GM18907 (cell line): ENCODE data around the gene NUP58.

ENCODE experiments used
- ATAC-seq: cut with Tn5 transposase; IDR thresholded peaks from one replicate; pipeline ENCODE4 v1.9.1; 2021; ENCODE audit warnings: mild to moderate bottlenecking, moderate library complexity; ENCODE audit not compliant: unreplicated experiment

NUP58 gene

GRCh38 chr13:25375727-25376358 is 74.4 kb downstream of the NUP58 start:
- no peak for ATAC-seq

GRCh38 chr13:25377244-25377962 is 76.0 kb downstream of the NUP58 start:
- no peak for ATAC-seq

DNA sequence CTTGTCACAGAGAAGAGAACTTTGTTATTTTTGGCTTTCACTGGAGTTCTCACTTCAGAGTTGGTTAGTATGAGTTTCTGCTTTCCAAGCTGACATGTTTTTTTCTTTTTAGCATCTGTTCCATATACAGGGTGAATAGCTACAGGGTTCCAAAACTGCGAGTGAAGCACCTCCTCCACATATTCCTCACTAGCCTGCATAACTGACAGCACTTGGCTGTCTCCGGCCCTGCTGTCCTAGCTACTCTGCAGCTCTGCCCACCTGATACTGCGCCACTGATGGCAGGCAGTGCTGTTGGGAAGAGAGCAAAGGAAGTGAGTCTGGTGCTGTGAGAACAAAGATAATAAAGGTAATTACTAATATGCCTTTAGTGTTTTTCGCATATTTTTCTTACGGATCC is 77.1 kb downstream of the NUP58 start:
- no peak for ATAC-seq

GRCh38 chr13:25379011-25379410 is 77.6 kb downstream of the NUP58 start:
- no peak for ATAC-seq

DNA sequence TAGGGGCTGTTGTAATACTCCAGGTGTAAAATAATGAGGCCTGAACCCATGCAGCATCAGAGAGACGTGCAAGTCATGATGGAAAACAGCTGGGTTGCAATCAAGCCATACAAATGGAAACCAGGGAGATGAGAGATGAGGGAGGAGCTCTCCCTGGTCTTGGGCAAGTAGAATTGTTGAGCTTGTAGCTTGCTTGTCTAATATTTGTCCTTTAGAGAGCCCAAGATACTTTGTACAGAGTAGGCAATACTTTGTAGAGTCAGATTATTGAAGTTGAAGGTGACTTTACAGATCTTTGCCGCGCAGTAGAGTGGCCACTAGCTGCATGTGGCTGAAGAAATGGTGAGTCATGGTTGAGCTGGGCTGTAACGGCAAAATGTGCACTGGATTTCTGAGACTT is 78.7 kb downstream of the NUP58 start:
- ATAC-seq, result no peak

DNA sequence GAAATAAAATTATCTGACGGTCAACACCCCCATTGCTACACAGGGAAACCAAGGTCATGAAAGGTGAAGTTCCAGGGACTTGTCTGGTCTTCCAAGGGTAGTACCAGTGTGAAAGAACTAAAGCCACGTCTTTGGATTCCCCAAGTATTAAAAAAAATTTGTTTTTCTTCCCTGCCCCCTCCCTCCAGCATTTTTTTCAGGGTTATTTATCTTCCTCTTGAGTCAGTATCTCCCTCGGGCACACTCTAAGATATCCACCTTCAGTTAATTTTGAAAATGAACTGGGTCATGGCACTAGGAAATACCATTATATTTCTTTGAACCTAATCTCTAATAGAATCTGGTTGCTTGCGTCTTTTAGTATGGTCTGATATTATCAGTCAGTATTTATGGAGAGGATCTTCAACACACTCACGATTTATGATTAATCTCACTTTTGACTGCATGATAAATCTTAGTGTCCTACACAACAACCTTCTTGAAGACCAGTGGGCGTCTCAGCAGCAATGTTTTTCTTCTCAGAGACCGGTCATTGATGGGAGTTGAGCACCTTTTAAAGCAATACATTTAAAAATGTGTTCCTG is 79.4 kb downstream of the NUP58 start:
- ATAC-seq, result no peak

GRCh38 chr13:25384758-25385410 is 83.5 kb downstream of the NUP58 start:
- ATAC-seq, result no peak

- ATAC-seq, result no peak
Observed at GRCh38 chr13:25391932-25392331, 90.5 kb downstream of the NUP58 start.
